Neural cell (in vitro differentiated cells): Measurements from ENCODE around the gene SHISA9. TPM values are rescaled to one million over a fixed set of nuclear protein-coding genes. Genes with fewer than 3 reads are reported as not detected.

Experiments used
- H2AFZ ChIP-seq: fragments of 200-600, 300-800 bp; sonication (generic), shearing (Covaris generic); 2 replicates; pipeline ENCODE4 v1.6.0; 2014; ENCODE audit warnings: low read depth, mild to moderate bottlenecking, antibody characterized with exemption, low read length, moderate library complexity
- H3F3A ChIP-seq: fragments of 200-600 bp; shearing (Covaris generic); 2 replicates; pipeline ENCODE4 v1.6.1; 2016; ENCODE audit warnings: mild to moderate bottlenecking, moderate library complexity, mixed read lengths, antibody characterized with exemption, low read length; ENCODE audit not compliant: insufficient read depth, poor library complexity, severe bottlenecking
- H3K27ac ChIP-seq: fragments of 200-600, 300-800 bp; sonication (generic), shearing (Covaris generic); 2 replicates; pipeline ENCODE4 v1.5.1; 2014; ENCODE audit warnings: mild to moderate bottlenecking, low read length, moderate library complexity
- H3K27me3 ChIP-seq: fragments of 300-800, 200-600 bp; sonication (generic), shearing (Covaris generic); 2 replicates; pipeline ENCODE4 v1.6.0; 2014; ENCODE audit warnings: mild to moderate bottlenecking, low read depth, low read length, moderate library complexity; ENCODE audit not compliant: insufficient read depth
- H3K36me3 ChIP-seq: fragments of 300-800, 200-600 bp; sonication (generic), shearing (Covaris generic); 2 replicates; pipeline ENCODE4 v1.5.1; 2014; ENCODE audit warnings: mild to moderate bottlenecking, antibody characterized with exemption, low read length, moderate library complexity; ENCODE audit not compliant: insufficient read depth
- H3K4me2 ChIP-seq: fragments of 300-800, 200-600 bp; sonication (generic), shearing (Covaris generic); 2 replicates; pipeline ENCODE4 v1.6.0; 2014; ENCODE audit warnings: mild to moderate bottlenecking, low read length
- H3K4me3 ChIP-seq: fragments of 300-800, 200-600 bp; sonication (generic), shearing (Covaris generic); 2 replicates; pipeline ENCODE4 v1.5.1; 2014; ENCODE audit warnings: mild to moderate bottlenecking, low read length, moderate library complexity
- H3K79me2 ChIP-seq: fragments of 200-600 bp; shearing (Covaris generic); replicated peaks from 2 replicates; pipeline ENCODE4 v1.6.0; 2014; ENCODE audit warnings: mild to moderate bottlenecking, low read length, moderate library complexity; ENCODE audit not compliant: insufficient read depth
- H3K9ac ChIP-seq: fragments of 300-800, 200-600 bp; sonication (generic), shearing (Covaris generic); 2 replicates; pipeline ENCODE4 v1.6.1; 2016; ENCODE audit warnings: mild to moderate bottlenecking, low read length, mixed read lengths
- H3K9me2 ChIP-seq: fragments of 200-600 bp; shearing (Covaris generic); 2 replicates; pipeline ENCODE4 v1.6.1; 2016; ENCODE audit warnings: mild to moderate bottlenecking, low read length, mixed read lengths; ENCODE audit not compliant: insufficient read depth
- H3K9me3 ChIP-seq: fragments of 200-600, 300-800 bp; sonication (generic), shearing (Covaris generic); 2 replicates; pipeline ENCODE4 v1.6.1; 2016; ENCODE audit warnings: mild to moderate bottlenecking, mixed run types, low read length, moderate library complexity, mixed read lengths
- H4K20me1 ChIP-seq: fragments of 200-600 bp; shearing (Covaris generic); 2 replicates; pipeline ENCODE4 v1.6.1; 2016; ENCODE audit warnings: mild to moderate bottlenecking, mixed run types; ENCODE audit not compliant: insufficient read depth
- CTCF ChIP-seq: fragments of 450-650 bp; IDR thresholded peaks from 2 replicates; pipeline ENCODE4 v1.5.1; 2014; ENCODE audit warnings: antibody characterized with exemption, mild to moderate bottlenecking, moderate library complexity; ENCODE audit not compliant: poor library complexity, severe bottlenecking
- EP300 ChIP-seq: fragments of 450-650 bp; conservative IDR thresholded peaks from 2 replicates; pipeline ENCODE4 v1.6.1; 2014; ENCODE audit warnings: antibody characterized with exemption, mild to moderate bottlenecking, moderate library complexity; ENCODE audit not compliant: poor library complexity, severe bottlenecking
- EZH2 ChIP-seq: fragments of 200-600, 300-800 bp; shearing (Covaris generic), sonication (generic); IDR thresholded peaks from 2 replicates; pipeline ENCODE4 v1.6.1; 2014; ENCODE audit warnings: antibody characterized with exemption, low read length, borderline replicate concordance, mild to moderate bottlenecking; ENCODE audit not compliant: insufficient read depth, poor library complexity, severe bottlenecking
- MXI1 ChIP-seq: fragments of 450-650 bp; conservative IDR thresholded peaks from 2 replicates; pipeline ENCODE4 v1.6.1; 2014; ENCODE audit warnings: antibody characterized with exemption, mild to moderate bottlenecking; ENCODE audit not compliant: poor library complexity, severe bottlenecking
- POLR2AphosphoS5 ChIP-seq: IDR thresholded peaks from 2 replicates; pipeline ENCODE4 v1.6.1; 2012
- RAD21 ChIP-seq: fragments of 450-650 bp; conservative IDR thresholded peaks from 2 replicates; pipeline ENCODE4 v1.6.1; 2014; ENCODE audit warnings: antibody characterized with exemption, mild to moderate bottlenecking, moderate library complexity
- REST ChIP-seq: IDR thresholded peaks from 2 replicates; pipeline ENCODE4 v1.6.1; 2012; ENCODE audit warnings: borderline replicate concordance
- SMC3 ChIP-seq: fragments of 450-650 bp; conservative IDR thresholded peaks from 2 replicates; pipeline ENCODE4 v1.6.1; 2014; ENCODE audit warnings: antibody characterized with exemption, mild to moderate bottlenecking, moderate library complexity; ENCODE audit not compliant: poor library complexity
- TAF1 ChIP-seq: IDR thresholded peaks from 2 replicates; pipeline ENCODE4 v1.6.1; 2012; ENCODE audit warnings: low read depth
- polyA plus RNA-seq: library from polyadenylated mRNA; depleted of rRNA; stranded (reverse); fragments of >200 nt; gene quantifications from 2 replicates; pipeline ENCODE4 v1.2.3, GENCODE V29; 2014

The SHISA9 gene
- polyA plus RNA-seq, 1 donor from 2014 or later: 2.0 TPM

- no peaks in the 10 kb centered on the region for H3F3A ChIP-seq
- H3K27ac ChIP-seq: no peak overlapping the region
- H4K20me1 ChIP-seq: no peaks in the 10 kb centered on the region
- no peak overlapping the region for H2AFZ ChIP-seq
- H3K9me2 ChIP-seq: no peaks in the 10 kb centered on the region
- H3K4me2 ChIP-seq: no peak overlapping the region
- H3K9ac ChIP-seq: no peak overlapping the region
- no peaks in the 10 kb centered on the region for H3K9me3 ChIP-seq
- no peaks in the 10 kb centered on the region for H3K79me2 ChIP-seq
- no peak overlapping the region for H3K4me3 ChIP-seq
- no peaks in the 10 kb centered on the region for H3K27me3 ChIP-seq
- TF ChIP-seq REST (no peak), TAF1 (no peak), MXI1 (no peak), POLR2AphosphoS5 (no peak), EZH2 (no peak), CTCF (no peak), SMC3 (no peak), RAD21 (no peak), EP300 (no peak)
- H3K36me3 ChIP-seq: no peaks in the 10 kb centered on the region
These were observed 40.5 kb downstream of the SHISA9 start for GRCh38 chr16:12941896-12942295.

- H3K36me3 ChIP-seq: no peaks in the 10 kb centered on the region
- no peak overlapping the region for H3K9ac ChIP-seq
- H4K20me1 ChIP-seq: no peaks in the 10 kb centered on the region
- no peaks in the 10 kb centered on the region for H3K79me2 ChIP-seq
- no peak for TF ChIP-seq TAF1
- no peak for TF ChIP-seq RAD21
- TF ChIP-seq MXI1: no peak
- TF ChIP-seq REST: no peak
- no peak for TF ChIP-seq POLR2AphosphoS5
- no peak for TF ChIP-seq EZH2
- no peak for TF ChIP-seq SMC3
- no peak for TF ChIP-seq CTCF
- no peak for TF ChIP-seq EP300
- no peak overlapping the region for H3K27ac ChIP-seq
- H3K4me2 ChIP-seq: no peak overlapping the region
- no peak overlapping the region for H2AFZ ChIP-seq
- no peaks in the 10 kb centered on the region for H3F3A ChIP-seq
- no peaks in the 10 kb centered on the region for H3K9me2 ChIP-seq
- H3K4me3 ChIP-seq: no peak overlapping the region
- H3K27me3 ChIP-seq: no peaks in the 10 kb centered on the region
- no peaks in the 10 kb centered on the region for H3K9me3 ChIP-seq
These were observed 41.5 kb downstream of the SHISA9 start for GRCh38 chr16:12942861-12943260.
